ENCODE measurements around the gene PPIF.

Gene PPIF

DNA sequence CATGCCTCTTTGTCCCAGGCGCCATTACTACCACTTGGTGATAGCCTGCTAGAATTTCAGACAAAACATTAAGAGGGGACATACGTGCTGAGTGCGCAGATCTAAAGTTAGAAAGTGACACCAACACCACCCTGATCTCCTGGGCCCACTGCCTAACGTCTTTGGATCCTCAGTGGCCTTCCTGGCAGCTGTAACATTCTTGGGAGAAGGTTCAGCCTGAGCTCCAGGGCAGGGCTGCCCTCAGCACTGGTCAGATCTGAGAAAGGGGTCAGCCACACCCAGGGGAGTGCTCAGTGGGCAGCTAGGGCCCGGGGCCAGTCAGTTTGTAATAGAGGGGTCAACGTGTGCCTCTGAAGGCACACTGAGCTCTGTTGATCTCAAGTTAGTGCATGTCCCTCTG is 49.8 kb downstream of the PPIF start:
- Histone ChIP-seq H3K4me3 (no peak overlapping the region), H3K27ac (peak overlapping the region; percentile 88 to 89), H3K9me3 (no peaks in the 10 kb centered on the region), H3K4me1 (peaks cover 5 to 58% (median 46%) of the 10 kb centered on the region in 4 donors), H3K27me3 (no peaks in the 10 kb centered on the region), H3K36me3 (peaks cover 0 to 26% (median 15%) of the 10 kb centered on the region in 3 donors)
- intact Hi-C loops (cut with DNase I; ENCODE audit: low total_unique reads) = no loop called here
- TF ChIP-seq, protein P1, sequence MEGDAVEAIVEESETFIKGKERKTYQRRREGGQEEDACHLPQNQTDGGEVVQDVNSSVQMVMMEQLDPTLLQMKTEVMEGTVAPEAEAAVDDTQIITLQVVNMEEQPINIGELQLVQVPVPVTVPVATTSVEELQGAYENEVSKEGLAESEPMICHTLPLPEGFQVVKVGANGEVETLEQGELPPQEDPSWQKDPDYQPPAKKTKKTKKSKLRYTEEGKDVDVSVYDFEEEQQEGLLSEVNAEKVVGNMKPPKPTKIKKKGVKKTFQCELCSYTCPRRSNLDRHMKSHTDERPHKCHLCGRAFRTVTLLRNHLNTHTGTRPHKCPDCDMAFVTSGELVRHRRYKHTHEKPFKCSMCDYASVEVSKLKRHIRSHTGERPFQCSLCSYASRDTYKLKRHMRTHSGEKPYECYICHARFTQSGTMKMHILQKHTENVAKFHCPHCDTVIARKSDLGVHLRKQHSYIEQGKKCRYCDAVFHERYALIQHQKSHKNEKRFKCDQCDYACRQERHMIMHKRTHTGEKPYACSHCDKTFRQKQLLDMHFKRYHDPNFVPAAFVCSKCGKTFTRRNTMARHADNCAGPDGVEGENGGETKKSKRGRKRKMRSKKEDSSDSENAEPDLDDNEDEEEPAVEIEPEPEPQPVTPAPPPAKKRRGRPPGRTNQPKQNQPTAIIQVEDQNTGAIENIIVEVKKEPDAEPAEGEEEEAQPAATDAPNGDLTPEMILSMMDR (IDR thresholded peaks at IDR 0.05) = no peak
- DNase-seq = no peak

DNA sequence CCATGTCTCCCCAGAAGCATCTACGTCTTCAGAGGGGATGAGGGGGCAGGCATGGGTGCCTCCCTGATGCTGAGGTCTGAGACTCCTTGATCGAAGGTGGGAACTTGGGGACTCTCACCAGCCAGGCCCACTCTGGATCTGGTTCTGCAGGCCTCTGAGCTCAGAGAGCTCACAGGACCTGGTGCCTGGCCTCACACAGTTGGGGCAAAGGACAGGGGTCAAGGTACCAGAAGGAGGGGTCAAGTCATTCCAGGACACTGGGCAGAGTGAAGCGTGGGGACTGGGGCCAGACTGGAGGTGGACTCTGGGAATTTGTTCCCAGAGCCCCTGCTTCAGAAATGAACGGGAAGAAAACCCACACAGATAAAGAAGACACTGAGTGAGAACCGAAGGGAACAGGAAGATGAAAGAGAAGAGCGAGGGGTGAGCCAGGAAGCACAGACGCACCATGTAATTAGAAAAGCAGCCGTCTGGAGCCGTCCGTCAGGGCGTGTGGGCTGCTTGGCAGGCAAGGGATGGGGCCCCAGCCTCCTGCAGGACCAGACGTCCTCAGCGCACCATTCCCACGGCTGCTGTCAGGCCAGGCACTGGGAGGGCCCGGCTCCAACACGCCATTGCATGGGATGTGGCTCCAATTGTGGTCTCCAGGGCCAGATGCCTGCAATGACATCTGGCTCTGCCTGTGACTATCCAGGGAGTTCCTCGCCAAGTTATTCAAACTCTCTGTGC is 50.5 kb downstream of the PPIF start:
- intact Hi-C loops (cut with DNase I; ENCODE audit: low total_unique reads) = no loop called here
- Histone ChIP-seq H3K36me3 (peaks cover 0 to 19% (median 14%) of the 10 kb centered on the region in 3 donors), H3K27me3 (no peaks in the 10 kb centered on the region), H3K4me1 (peaks cover 5 to 65% (median 52%) of the 10 kb centered on the region in 4 donors), H3K9me3 (no peaks in the 10 kb centered on the region), H3K27ac (peak overlapping the region; percentile 88 to 89), H3K4me3 (no peak overlapping the region)
- TF ChIP-seq, protein P1 (IDR thresholded peaks at IDR 0.05) = no peak
- DNase-seq = no peak

DNA sequence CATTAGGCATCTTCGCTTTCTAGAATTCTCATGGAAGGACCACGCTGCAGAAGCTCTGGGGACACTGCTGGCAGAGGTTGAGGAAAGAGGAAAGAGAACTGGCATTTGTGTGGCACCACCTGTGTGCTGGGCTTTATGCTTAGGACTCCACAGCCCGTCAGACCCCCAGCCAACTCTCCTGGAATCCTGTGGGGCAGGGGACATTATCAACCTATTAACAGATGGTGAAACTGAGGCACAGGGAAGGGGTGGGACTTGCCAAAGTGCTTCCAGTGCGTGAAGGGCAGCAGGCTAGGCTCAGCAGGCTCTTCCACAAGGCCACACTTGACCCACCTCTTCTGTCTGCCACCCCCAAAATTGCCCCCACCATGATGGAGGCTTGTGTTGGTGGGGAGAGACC is 51.4 kb downstream of the PPIF start:
- Histone ChIP-seq H3K9me3 (no peaks in the 10 kb centered on the region), H3K4me1 (peaks cover 5 to 74% (median 60%) of the 10 kb centered on the region in 4 donors), H3K27ac (peak overlapping the region; percentile 88 to 89)

DNA sequence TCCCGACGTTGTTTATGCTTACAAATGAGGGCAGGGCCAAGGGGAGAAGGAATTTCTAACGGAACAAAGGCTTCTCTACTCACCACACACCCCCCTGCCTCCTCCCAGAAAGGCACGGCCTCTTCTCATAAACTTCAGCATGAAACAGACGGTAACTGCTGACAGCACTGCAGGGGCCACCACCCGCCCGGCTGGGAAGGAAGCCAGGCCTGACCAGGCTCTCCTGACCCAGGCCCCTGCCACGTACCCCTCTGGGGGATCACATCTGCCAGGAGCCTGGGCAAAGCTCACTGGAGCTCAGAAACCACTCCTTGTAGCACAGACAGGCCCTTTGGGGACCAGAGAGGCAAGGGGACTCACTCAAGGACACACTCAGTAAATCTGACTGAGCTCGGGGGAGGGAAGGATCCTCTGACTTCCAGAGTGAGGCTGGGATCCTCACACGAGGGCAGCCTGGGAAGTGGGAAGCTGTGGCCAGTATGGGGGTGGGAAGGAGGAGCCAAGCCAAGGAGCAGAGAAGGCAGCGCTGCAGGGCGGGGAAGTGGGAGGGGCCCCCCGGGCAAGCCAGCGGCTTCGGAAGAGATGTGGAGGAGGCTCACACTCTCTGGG is 52.1 kb downstream of the PPIF start:
- H3K27me3 ChIP-seq = no peaks in the 10 kb centered on the region
- peak overlapping the region; percentile 88 to 89 for H3K27ac ChIP-seq
- intact Hi-C loops (cut with DNase I; ENCODE audit: low total_unique reads) = no loop called here
- peaks cover 5 to 81% (median 67%) of the 10 kb centered on the region in 4 donors for H3K4me1 ChIP-seq
- H3K36me3 ChIP-seq = peaks cover 0 to 3% (median 0%) of the 10 kb centered on the region in 3 donors
- TF ChIP-seq, protein P1 (IDR thresholded peaks at IDR 0.05) = no peak
- H3K4me3 ChIP-seq = peak overlapping the region in 1 of 2 donors; percentile 27
- H3K9me3 ChIP-seq = no peaks in the 10 kb centered on the region
- DNase-seq = peak; percentile 94 to 96

More for the DNA sequence above, 51.4 kb downstream of the PPIF start:
- Histone ChIP-seq H3K4me3 (no peak overlapping the region), H3K27me3 (no peaks in the 10 kb centered on the region), H3K36me3 (peaks cover 0 to 10% (median 5%) of the 10 kb centered on the region in 3 donors)
- TF ChIP-seq, protein P1 (IDR thresholded peaks at IDR 0.05) = no peak
- DNase-seq = no peak
- intact Hi-C loops (cut with DNase I; ENCODE audit: low total_unique reads) = no loop called here

DNA sequence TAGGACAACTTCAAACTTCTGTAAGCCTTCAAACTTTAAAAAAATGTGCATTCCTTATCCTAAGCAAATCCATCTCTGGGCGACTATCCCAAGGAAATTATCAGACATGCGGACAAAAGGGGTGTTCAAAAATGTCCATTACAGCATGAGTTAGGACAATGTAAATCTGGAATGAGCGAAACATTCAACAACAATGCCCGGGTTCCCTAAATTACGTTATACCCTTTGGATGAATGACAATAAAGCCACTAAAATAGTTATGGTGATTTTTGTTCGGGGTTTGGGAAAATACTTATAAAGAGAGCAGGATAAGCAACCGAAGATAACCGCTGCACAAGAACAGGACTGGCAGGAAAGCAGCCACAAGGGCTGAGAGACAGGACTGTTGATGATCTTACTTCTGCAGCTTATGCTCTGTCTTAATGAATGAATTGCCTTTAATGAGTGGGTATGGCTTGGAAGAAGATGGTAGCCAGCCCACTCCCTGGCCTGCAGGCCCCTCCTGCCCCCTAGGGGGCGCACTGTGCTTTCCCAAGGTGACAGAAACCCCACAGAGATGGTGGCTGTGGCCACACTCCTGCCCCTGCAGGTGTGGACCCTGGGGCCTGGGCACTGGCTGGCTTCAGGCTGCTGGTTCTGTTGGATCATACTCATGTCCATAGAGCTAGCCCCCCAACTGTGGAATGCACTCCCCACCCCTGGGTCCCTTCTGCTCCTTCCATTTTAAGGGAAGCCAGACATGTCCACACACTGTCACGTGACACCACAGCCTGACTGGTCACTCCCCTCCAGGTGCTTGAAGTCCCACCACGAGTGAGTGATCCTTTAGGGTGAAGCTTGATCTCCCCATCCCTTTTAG is 53.1 kb downstream of the PPIF start:
- TF ChIP-seq, protein P1 (IDR thresholded peaks at IDR 0.05) = peak; percentile 45 to 49
- Histone ChIP-seq H3K27me3 (no peaks in the 10 kb centered on the region), H3K9me3 (no peaks in the 10 kb centered on the region), H3K27ac (peak overlapping the region; percentile 88 to 89), H3K4me3 (no peak overlapping the region), H3K4me1 (peaks cover 5 to 92% (median 78%) of the 10 kb centered on the region in 4 donors), H3K36me3 (no peaks in the 10 kb centered on the region)
- intact Hi-C loops (cut with DNase I; ENCODE audit: low total_unique reads) = loop anchor here (5.0 kb wide), 1 partner anchor 47 kb away; the partner anchor contains the start of gene ZCCHC24
- DNase-seq = no peak
